Endothelial cell (in vitro differentiated cells): Measurements from ENCODE around the gene SH3RF3. TPM values are rescaled to one million over a fixed set of nuclear protein-coding genes. Genes with fewer than 3 reads are reported as not detected.

ENCODE experiments used
- DNase-seq: peaks from one replicate; pipeline ENCODE4 v3.0.0; 2021; ENCODE audit warnings: low spot score
- H3K27ac Mint-ChIP-seq: one replicate; pipeline ENCODE4 v1.8.0; 2021; ENCODE audit warnings: mixed read lengths, inconsistent platforms; ENCODE audit not compliant: unreplicated experiment
- H3K27me3 Mint-ChIP-seq: one replicate; pipeline ENCODE4 v1.8.0; 2021; ENCODE audit warnings: mild to moderate bottlenecking, moderate library complexity, mixed read lengths, inconsistent platforms; ENCODE audit not compliant: unreplicated experiment
- H3K36me3 Mint-ChIP-seq: one replicate; pipeline ENCODE4 v1.8.0; 2021; ENCODE audit warnings: mild to moderate bottlenecking, low read depth, mixed read lengths, inconsistent platforms; ENCODE audit not compliant: unreplicated experiment
- H3K4me1 Mint-ChIP-seq: one replicate; pipeline ENCODE4 v1.8.0; 2021; ENCODE audit warnings: mild to moderate bottlenecking, mixed read lengths, inconsistent platforms; ENCODE audit not compliant: unreplicated experiment
- H3K4me3 Mint-ChIP-seq: one replicate; pipeline ENCODE4 v1.8.0; 2021; ENCODE audit warnings: mild to moderate bottlenecking, mixed read lengths, inconsistent platforms; ENCODE audit not compliant: unreplicated experiment
- H3K9me3 Mint-ChIP-seq: one replicate; pipeline ENCODE4 v1.8.0; 2021; ENCODE audit warnings: mixed read lengths, inconsistent platforms; ENCODE audit not compliant: unreplicated experiment
- CTCF ChIP-seq: fragments of 200-600 bp; sonication (generic); IDR thresholded peaks from one replicate; pipeline ENCODE4 v1.5.0; 2021; ENCODE audit warnings: antibody characterized with exemption; ENCODE audit not compliant: unreplicated experiment
- total RNA-seq: library from RNA; stranded (reverse); fragmentation: NEBNext Ultra II Directional; extraction: Animal tissue kit (Norgen Biotek cat#: 25700); gene quantifications from one replicate; pipeline ENCODE4 v1.2.1, GENCODE V29; 2021; ENCODE audit not compliant: unreplicated experiment

Gene SH3RF3
- total RNA-seq, 1 donor from 2014 or later: 12.8 TPM

GRCh38 chr2:109202486-109202885 is 73.5 kb downstream of the SH3RF3 start:
- H3K27me3 Mint-ChIP-seq: peaks cover 3% of the 10 kb centered on the region
- H3K27ac Mint-ChIP-seq: no peak overlapping the region
- H3K9me3 Mint-ChIP-seq: no peaks in the 10 kb centered on the region
- H3K36me3 Mint-ChIP-seq: no peaks in the 10 kb centered on the region
- TF ChIP-seq CTCF: no peak
- no peak for DNase-seq
- H3K4me3 Mint-ChIP-seq: no peak overlapping the region
- H3K4me1 Mint-ChIP-seq: peaks cover 5% of the 10 kb centered on the region

DNA sequence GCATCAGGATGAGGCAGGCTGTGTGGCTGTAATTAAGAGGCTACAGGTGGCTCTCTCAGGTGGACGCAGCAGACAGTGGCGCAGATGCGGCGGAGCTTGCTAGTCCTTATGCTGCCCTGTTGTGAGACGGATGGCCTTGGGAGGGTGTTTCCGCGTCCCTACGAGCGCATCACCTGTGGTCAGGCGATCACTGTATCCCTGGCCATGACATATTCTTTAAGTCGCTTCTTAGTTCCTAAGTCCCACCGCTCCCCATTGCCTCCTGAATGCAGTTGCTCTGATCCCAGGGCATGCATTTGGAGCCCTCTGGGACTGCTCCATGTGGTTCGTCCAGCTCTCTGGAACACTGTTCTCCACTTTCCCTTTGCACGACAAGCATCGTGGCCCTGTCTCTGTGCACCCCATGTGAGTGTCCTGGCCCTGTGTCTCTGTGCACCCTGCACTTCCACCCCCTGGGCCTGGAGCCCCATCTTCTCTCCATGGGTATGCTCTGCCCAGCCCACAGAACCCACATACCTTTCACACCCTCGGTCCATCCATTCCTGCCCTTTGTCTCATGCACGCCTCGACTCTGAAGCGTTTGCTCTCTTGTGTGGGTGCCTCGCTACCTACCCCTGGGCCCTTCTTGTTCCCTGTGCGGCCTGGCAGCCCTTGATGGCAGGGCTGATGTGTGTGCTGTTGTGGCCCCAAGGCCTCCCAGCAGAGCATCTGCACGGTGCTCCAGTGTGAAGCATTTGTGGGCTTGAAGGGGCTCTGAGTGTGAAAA is 74.4 kb downstream of the SH3RF3 start:
- Mint-ChIP-seq H3K36me3 (no peaks in the 10 kb centered on the region), H3K27me3 (peaks cover 3% of the 10 kb centered on the region), H3K27ac (no peak overlapping the region), H3K4me1 (peaks cover 5% of the 10 kb centered on the region), H3K4me3 (no peak overlapping the region), H3K9me3 (no peaks in the 10 kb centered on the region)
- no peak for DNase-seq
- no peak for TF ChIP-seq CTCF

DNA sequence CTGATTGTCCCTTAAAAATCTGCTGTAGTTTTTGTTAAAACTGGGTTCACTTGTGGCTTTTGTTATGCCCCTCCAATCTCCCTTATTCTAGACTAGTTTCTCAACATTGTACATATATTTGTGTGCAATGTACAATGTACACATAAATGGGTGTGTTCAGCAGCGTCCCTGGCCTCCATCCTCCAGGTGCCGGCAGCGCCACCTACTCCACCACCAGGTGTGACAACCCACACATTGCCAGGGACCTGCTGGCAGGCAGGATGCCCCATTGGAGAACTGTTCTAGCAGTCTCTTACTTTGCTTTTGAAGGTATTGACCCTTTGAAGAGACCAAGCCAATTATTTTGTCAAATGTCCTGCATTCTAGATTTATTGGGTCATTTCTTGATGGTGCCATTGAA is 75.4 kb downstream of the SH3RF3 start:
- peaks cover 3% of the 10 kb centered on the region for H3K27me3 Mint-ChIP-seq
- H3K36me3 Mint-ChIP-seq: no peaks in the 10 kb centered on the region
- H3K27ac Mint-ChIP-seq: no peak overlapping the region
- no peaks in the 10 kb centered on the region for H3K9me3 Mint-ChIP-seq
- no peak for DNase-seq
- peaks cover 9% of the 10 kb centered on the region for H3K4me1 Mint-ChIP-seq
- no peak for TF ChIP-seq CTCF
- H3K4me3 Mint-ChIP-seq: no peak overlapping the region

DNA sequence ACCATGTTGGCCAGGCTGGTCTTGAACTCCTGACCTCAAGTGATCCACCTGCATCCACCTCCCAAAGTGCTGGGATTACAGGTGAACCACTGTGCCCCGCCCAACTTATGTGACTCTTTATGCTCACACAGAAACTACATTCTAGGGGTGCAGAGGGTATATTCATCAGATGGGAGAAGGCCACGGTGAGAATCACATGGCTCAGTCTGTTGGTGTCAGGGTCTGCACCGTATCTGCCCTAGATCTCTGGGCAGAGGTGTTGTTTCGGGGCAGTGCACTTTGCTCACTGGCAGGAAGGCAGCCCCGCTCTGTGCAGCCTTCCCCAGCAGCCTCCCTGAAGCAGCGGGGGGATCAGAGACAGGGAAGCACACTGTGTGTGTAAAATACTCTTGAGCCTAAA is 76.4 kb downstream of the SH3RF3 start:
- Mint-ChIP-seq H3K4me1 (peaks cover 20% of the 10 kb centered on the region), H3K27ac (no peak overlapping the region), H3K4me3 (no peak overlapping the region), H3K9me3 (no peaks in the 10 kb centered on the region), H3K36me3 (no peaks in the 10 kb centered on the region), H3K27me3 (peaks cover 3% of the 10 kb centered on the region)
- DNase-seq: no peak
- TF ChIP-seq CTCF: no peak

DNA sequence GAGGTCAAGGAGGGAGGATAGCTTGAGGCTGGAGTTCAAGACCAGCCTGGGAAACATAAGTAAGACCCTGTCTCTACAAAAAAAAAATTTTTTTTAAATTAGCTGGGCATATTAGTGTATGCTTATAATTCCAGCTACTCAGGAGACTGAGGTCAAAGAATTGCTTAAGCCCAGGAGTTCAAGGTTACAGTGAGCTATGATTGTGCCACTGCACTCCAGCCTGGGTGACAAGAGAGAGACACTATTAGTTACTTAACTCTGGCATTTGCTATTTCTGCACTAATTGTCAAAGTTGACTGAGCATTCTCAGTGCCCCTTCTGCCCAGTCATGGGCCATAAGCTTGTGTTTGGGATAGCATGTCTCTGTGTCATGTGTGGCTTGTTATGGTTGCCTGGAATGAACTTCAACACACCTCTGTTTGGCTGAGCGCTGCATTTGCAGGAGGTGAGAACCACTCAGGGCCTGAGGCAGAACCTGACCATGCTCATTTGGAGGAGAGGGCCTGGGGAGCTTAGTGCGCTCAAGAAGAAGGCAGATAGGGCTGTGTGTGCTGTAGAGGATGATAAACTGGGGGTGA is 77.7 kb downstream of the SH3RF3 start:
- H3K4me1 Mint-ChIP-seq: peaks cover 28% of the 10 kb centered on the region
- peaks cover 3% of the 10 kb centered on the region for H3K27me3 Mint-ChIP-seq

More for the DNA sequence above, 77.7 kb downstream of the SH3RF3 start:
- H3K9me3 Mint-ChIP-seq: no peaks in the 10 kb centered on the region
- no peaks in the 10 kb centered on the region for H3K36me3 Mint-ChIP-seq
- H3K27ac Mint-ChIP-seq: no peak overlapping the region
- DNase-seq: no peak
- no peak for TF ChIP-seq CTCF
- H3K4me3 Mint-ChIP-seq: no peak overlapping the region
